ENCODE data around the gene CCDC187. TPM values are rescaled to one million over a fixed set of nuclear protein-coding genes. Genes with fewer than 3 reads are reported as not detected.

Gene CCDC187
- total and polyA plus RNA-seq, 2 of the 13 experiments (the other 11 are each of a cell fraction or from before 2014, with no cell fraction given): 0.03 to 0.13 TPM

GRCh38 chr9:136244122-136244968 lies 59.5 kb downstream of the CCDC187 start (continued):
- TF ChIP-seq ATF1 (CRISPR knock-in tag; IDR thresholded peaks at IDR 0.05): no peak
- no peak for TF ChIP-seq YY1 (IDR thresholded peaks at IDR 0.05; ENCODE audit: insufficient read depth, insufficient replicate concordance, low read depth, low read length)
- no peak for TF ChIP-seq SALL1 (CRISPR knock-in tag; IDR thresholded peaks at IDR 0.05)
- no peak for TF ChIP-seq ZNF562 (CRISPR knock-in tag; IDR thresholded peaks at IDR 0.05; ENCODE audit: borderline replicate concordance)
- no peak for TF ChIP-seq BHLHE40 (IDR thresholded peaks at IDR 0.05; ENCODE audit: low read length)
- TF ChIP-seq RXRB (CRISPR knock-in tag; IDR thresholded peaks at IDR 0.05; ENCODE audit: borderline replicate concordance): peak; percentile 76
- TF ChIP-seq ZNF256 (CRISPR knock-in tag; conservative IDR thresholded peaks at IDR 0.05): no peak
- no peak for TF ChIP-seq PRDM4 (CRISPR knock-in tag; IDR thresholded peaks at IDR 0.05; ENCODE audit: borderline replicate concordance)
- no peak for TF ChIP-seq MAFG (CRISPR knock-in tag; IDR thresholded peaks at IDR 0.05)
- no peak for TF ChIP-seq ZNF782 (CRISPR knock-in tag; IDR thresholded peaks at IDR 0.05; ENCODE audit: borderline replicate concordance)
- TF ChIP-seq TARDBP (CRISPR knock-in tag; IDR thresholded peaks at IDR 0.05): no peak
- TF ChIP-seq NRL (CRISPR knock-in tag; IDR thresholded peaks at IDR 0.05; ENCODE audit: borderline replicate concordance): no peak
- no peak for TF ChIP-seq ZFP36 (IDR thresholded peaks at IDR 0.05; ENCODE audit: borderline replicate concordance, low read depth, low read length, partially characterized antibody)
- no peak for TF ChIP-seq KLF9 (CRISPR knock-in tag; IDR thresholded peaks at IDR 0.05; ENCODE audit: low read depth)
- no peak for TF ChIP-seq TBX2 (CRISPR knock-in tag; IDR thresholded peaks at IDR 0.05; ENCODE audit: borderline replicate concordance)
- TF ChIP-seq ZNF512B (CRISPR knock-in tag; IDR thresholded peaks at IDR 0.05; ENCODE audit: borderline replicate concordance): no peak
- TF ChIP-seq HNRNPL (IDR thresholded peaks at IDR 0.05; ENCODE audit: low read depth, low read length): no peak
- no peak for TF ChIP-seq RFX1 (IDR thresholded peaks at IDR 0.05)
- peak; percentile 40; the same call in 1 of the 2 replicates for TF ChIP-seq ELF3 (CRISPR knock-in tag; IDR thresholded peaks at IDR 0.05)
- no peak for TF ChIP-seq REXO4 (CRISPR knock-in tag; IDR thresholded peaks at IDR 0.05; ENCODE audit: borderline replicate concordance)
- TF ChIP-seq SUZ12 (IDR thresholded peaks at IDR 0.05; ENCODE audit: low read depth, low read length): no peak
- TF ChIP-seq RARA (CRISPR knock-in tag; IDR thresholded peaks at IDR 0.05): peak; percentile 75
- no peak for TF ChIP-seq ZSCAN30 (CRISPR knock-in tag; IDR thresholded peaks at IDR 0.05)
- no peak for TF ChIP-seq ZSCAN9 (CRISPR knock-in tag; IDR thresholded peaks at IDR 0.05; ENCODE audit: borderline replicate concordance)
